Stimulated activated CD8-positive, alpha-beta memory T cell treated with anti-CD3 and anti-CD28 coated beads, Interleukin-12 subunit alpha, Interleukin-12 subunit beta, amount 100 ng/mL, for 24 hours (primary cell): ENCODE measurements around the gene LRP2BP.
"Not testable (repeated sequence)": the region's sequence is repeated elsewhere in the genome, so short reads cannot be mapped to it uniquely, and the experiment has no call there.

ENCODE experiments used
- DNase-seq: peaks from one replicate; pipeline ENCODE4 v3.0.0-alpha.2; 2020; ENCODE audit errors: extremely low read depth

The LRP2BP gene

GRCh38 chr4:185361872-185362271 is 33.9 kb downstream of the LRP2BP start:
- DNase-seq, result no peak

- DNase-seq, result no peak
Observed at GRCh38 chr4:185359767-185360446, 35.8 kb downstream of the LRP2BP start.

- no peak for DNase-seq
Observed at GRCh38 chr4:185358959-185359358, 36.8 kb downstream of the LRP2BP start.

GRCh38 chr4:185358514-185358913 is 37.2 kb downstream of the LRP2BP start:
- DNase-seq, result no peak

- DNase-seq, result no peak
Observed at GRCh38 chr4:185357733-185358440, 37.8 kb downstream of the LRP2BP start.

- DNase-seq, result no peak
Observed at GRCh38 chr4:185357211-185357610, 38.5 kb downstream of the LRP2BP start.

GRCh38 chr4:185352741-185353140 is 43.0 kb downstream of the LRP2BP start:
- DNase-seq, result no peak

GRCh38 chr4:185352202-185352601 is 43.5 kb downstream of the LRP2BP start:
- DNase-seq, result no peak

- no peak for DNase-seq
Observed at GRCh38 chr4:185351691-185352090, 44.0 kb downstream of the LRP2BP start.

GRCh38 chr4:185346975-185347601 is 48.6 kb downstream of the LRP2BP start:
- DNase-seq, result no peak

GRCh38 chr4:185344743-185345538 is 50.8 kb downstream of the LRP2BP start:
- DNase-seq, result no peak

GRCh38 chr4:185343726-185344581 is 51.8 kb downstream of the LRP2BP start:
- DNase-seq, result no peak

- no peak for DNase-seq
Observed at GRCh38 chr4:185341841-185342240, 53.9 kb downstream of the LRP2BP start.

GRCh38 chr4:185341377-185341776 is 54.3 kb downstream of the LRP2BP start:
- no peak for DNase-seq

GRCh38 chr4:185339941-185340340 is 55.8 kb downstream of the LRP2BP start:
- no peak for DNase-seq

GRCh38 chr4:185335579-185335978 is 60.1 kb downstream of the LRP2BP start:
- DNase-seq, result no peak

GRCh38 chr4:185334326-185334725 is 61.4 kb downstream of the LRP2BP start:
- DNase-seq, result no peak

GRCh38 chr4:185332575-185333464 is 62.9 kb downstream of the LRP2BP start:
- no peak for DNase-seq

GRCh38 chr4:185329879-185330510 is 65.7 kb downstream of the LRP2BP start:
- not testable (repeated sequence) for DNase-seq

- DNase-seq, result no peak
Observed at GRCh38 chr4:185328586-185328985, 67.1 kb downstream of the LRP2BP start.
